Measurements from ENCODE around the gene ADGRD2. TPM values are rescaled to one million over a fixed set of nuclear protein-coding genes. Genes with fewer than 3 reads are reported as not detected.

The ADGRD2 gene
- total RNA-seq, 2 donors from 2014 or later = not detected

DNA sequence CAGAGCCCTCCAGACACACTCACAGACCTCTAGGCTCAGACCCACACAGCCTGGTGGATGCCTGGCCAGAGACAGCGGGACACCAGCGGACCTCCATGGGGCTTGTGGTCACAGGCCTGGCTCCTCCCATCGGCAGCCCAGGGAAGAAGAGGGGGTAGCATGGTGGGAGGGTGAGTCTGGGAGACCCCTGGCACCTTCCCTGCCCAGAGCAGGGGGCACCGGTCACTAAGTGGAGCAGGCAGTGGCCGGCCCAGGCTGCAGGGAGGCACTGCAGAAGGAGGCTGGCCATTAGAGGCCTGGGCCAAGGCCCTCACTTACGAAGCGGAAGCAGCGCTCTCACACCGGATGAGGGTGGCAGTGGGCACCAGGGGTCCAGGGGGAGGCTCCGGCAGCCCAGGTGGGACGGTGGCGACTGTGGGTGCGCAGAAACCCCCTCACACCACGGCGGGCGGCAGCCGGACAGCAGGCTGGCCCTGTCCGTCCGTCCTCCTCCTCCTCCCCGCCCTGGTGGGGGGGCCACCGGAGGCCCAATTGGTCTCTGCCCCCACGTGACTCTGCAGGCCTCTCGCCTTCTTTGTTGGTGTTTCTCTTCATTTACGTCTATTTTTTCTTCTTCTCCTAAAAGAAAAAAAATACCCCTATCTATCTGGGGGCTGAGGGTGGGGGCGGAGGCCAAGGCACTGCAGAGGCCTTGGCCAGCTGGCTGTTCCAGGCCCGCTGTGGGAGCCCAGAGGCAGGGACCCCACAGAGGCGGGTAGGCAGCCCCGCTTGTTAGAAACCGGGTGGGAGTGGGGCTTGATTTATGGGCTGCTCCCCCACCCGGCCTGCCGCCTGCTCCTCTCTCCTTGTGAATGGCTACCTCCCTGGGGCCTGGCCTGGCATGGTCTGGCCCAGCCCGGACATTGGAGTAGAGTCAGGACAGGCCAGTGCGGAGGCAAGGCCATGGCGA lies 57.0 kb downstream of the ADGRD2 start, which contains the start of gene NR5A1:
Gene NR5A1, minus strand, starts transcription at position 469 of the 949 bp plus-strand sequence. CDS start 4,004 bp downstream, outside the sequence.
- peaks cover 6 to 7% of the 10 kb centered on the region in 2 donors for H3K36me3 Mint-ChIP-seq
- no peak for DNase-seq (ENCODE audit: low spot score in 2 of 2)
- no peaks in the 10 kb centered on the region for H3K9me3 Mint-ChIP-seq
- ATAC-seq = no peak
- no peak within 1 kb of the TSS for H3K27ac Mint-ChIP-seq

- no peak overlapping the region for H3K27ac Mint-ChIP-seq
- ATAC-seq = no peak
- H3K36me3 Mint-ChIP-seq = peaks cover 6 to 7% of the 10 kb centered on the region in 2 donors
- no peaks in the 10 kb centered on the region for H3K9me3 Mint-ChIP-seq
- no peak for DNase-seq (ENCODE audit: low spot score in 2 of 2)
Measured at GRCh38 chr9:124507880-124508423, 57.7 kb downstream of the ADGRD2 start.

DNA sequence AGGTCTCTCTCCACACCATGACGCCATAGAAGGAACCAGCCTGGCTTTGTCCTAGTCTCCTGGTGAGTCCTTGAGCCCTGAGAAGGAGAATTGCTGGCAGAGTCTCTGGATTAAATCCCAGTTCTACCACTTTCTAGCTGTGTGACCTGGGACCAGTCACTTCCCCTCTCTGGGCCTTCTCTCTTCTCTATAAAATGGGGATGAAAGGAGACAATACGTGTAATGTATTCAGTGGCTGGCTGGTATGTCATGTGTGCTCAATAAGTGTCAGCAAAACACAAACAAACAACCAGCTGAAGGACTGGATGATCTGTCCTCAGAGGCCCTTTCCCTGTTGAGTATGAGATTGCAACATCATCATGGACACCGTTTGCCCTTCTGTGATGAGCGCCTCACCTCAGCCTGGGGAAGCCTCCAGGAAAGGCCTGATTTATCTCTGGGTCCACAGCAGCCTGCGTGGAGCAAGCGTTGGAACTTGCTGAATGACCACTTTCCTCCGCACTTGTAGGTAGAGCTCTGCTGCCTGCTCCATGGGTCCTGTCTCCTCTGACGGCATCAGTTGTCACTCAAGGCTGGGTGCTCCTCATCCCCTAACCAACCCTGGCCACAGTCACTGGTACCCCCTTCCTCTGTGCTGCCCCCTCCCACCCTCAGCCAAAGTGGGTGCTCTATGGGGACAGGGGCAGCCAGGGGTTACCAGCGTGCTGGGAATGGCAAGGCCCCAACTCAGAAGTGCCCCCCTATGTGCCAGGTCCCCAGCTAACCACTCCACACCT lies 60.6 kb downstream of the ADGRD2 start:
- Mint-ChIP-seq H3K9me3 (no peaks in the 10 kb centered on the region), H3K36me3 (no peaks in the 10 kb centered on the region), H3K27ac (no peak overlapping the region)
- ATAC-seq (peak in 1 of 2 donors; percentile 30), DNase-seq (ENCODE audit: low spot score in 2 of 2) (no peak)

- no peak overlapping the region for H3K27ac Mint-ChIP-seq
- no peaks in the 10 kb centered on the region for H3K36me3 Mint-ChIP-seq
- DNase-seq (ENCODE audit: low spot score in 2 of 2) (no peak), ATAC-seq (no peak)
- no peaks in the 10 kb centered on the region for H3K9me3 Mint-ChIP-seq
Measured at GRCh38 chr9:124511426-124511840, 61.2 kb downstream of the ADGRD2 start.

DNA sequence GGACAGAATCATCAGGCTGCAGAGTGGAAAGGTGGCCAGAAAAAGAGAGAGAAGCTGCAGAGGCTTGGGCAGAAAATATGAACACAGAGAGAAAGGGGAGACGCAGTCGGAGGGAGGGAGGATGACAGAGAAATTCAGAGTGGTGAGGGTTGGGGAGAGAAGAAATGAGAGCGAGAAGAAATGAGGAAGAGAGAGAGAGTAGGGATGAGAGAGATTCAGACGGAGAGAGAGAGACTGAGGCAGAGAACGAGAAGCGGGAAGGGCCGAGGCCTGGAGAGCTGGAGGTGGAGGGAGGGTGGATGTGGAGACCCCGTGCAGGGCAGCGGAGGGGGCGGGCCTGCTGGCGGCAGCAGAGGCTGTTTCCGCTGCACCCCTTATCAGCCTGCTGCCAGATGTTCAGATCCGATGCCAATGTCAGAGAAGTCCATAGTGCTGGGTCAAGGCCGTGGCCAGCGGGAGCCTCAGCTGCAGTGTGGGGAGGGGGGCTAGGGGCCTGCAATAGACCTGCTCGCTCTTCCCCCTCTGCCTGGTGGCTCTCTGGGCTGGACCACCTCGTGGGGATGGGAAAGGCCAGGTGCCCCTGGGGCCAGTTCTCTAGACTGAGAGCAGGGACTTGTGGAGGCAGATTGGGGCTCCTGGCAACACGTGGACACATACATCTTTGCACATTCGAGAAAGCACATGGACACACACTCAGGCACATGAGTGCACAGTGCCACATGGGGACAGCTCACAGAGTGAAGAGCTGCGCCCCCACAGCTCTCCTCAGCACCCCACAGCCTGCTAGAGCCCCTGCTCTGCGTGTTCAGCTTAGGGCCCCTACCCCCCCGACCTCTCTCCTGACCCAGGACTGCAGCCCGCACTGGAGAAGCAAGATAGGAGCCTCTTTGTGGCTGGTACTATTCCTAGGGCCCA lies 61.9 kb downstream of the ADGRD2 start:
- H3K36me3 Mint-ChIP-seq = no peaks in the 10 kb centered on the region
- ATAC-seq = no peak
- no peak for DNase-seq (ENCODE audit: low spot score in 2 of 2)
- no peak overlapping the region for H3K27ac Mint-ChIP-seq
- no peaks in the 10 kb centered on the region for H3K9me3 Mint-ChIP-seq

GRCh38 chr9:124512806-124513204 lies 62.6 kb downstream of the ADGRD2 start:
- Mint-ChIP-seq H3K36me3 (no peaks in the 10 kb centered on the region), H3K9me3 (no peaks in the 10 kb centered on the region), H3K27ac (no peak overlapping the region)
- ATAC-seq = no peak
- no peak for DNase-seq (ENCODE audit: low spot score in 2 of 2)

DNA sequence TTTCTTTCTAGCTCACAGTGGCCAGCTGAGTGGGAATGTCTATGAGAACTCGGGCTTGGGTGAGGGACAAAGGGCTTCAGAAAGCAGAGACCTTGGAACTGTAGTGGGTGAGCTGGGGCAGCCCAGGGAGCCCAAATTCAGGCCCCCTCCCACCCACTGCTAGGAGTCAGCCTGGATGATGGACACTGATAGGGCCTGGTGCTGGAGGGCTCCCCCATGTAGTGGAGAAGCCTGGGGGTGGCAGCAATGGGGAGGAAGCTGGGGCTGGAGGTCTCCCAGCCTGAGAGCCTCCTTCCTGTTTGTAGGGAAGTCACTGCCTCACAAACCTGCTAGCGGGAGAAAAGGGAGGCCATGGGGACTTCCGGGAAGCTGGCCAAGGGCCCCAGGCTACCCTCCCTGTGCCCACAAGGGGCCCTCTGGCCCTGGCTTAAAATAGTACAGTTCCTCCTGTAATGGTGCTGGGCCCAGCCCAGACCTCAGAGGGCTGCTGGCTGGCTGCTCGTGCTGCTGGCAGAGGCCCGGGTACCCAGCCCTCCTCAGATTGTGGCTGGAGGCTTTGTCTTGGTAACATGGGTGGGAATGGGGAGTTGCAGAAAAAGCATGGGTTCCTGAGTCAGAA lies 63.2 kb downstream of the ADGRD2 start:
- Mint-ChIP-seq H3K9me3 (no peaks in the 10 kb centered on the region), H3K27ac (no peak overlapping the region), H3K36me3 (no peaks in the 10 kb centered on the region)
- no peak for ATAC-seq
- DNase-seq (ENCODE audit: low spot score in 2 of 2) = no peak

GRCh38 chr9:124514125-124514524 lies 63.9 kb downstream of the ADGRD2 start:
- H3K9me3 Mint-ChIP-seq = no peaks in the 10 kb centered on the region
- H3K27ac Mint-ChIP-seq = no peak overlapping the region
- DNase-seq (ENCODE audit: low spot score in 2 of 2) (no peak), ATAC-seq (no peak)
- no peaks in the 10 kb centered on the region for H3K36me3 Mint-ChIP-seq

DNA sequence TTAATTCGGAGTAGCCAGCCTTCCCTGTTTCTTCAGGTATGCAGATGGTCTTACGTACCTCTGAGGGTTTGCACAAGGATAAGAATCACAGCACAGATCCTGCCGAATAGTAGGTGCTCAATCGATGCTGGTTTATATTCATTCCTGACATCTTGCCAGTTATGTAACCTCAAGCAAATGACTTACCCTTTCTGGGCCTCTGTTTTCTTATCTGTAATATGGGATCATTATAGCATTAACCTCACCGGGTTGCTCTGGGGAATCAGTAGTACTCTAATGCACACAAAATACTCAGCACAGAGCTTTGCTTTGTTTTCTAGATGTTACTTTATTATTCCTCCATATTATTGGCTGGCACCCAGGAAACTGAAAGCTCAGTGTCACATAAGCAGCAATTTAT lies 64.6 kb downstream of the ADGRD2 start:
- H3K36me3 Mint-ChIP-seq = no peaks in the 10 kb centered on the region
- H3K27ac Mint-ChIP-seq = peak overlapping the region in 1 of 2 donors; percentile 18
- DNase-seq (ENCODE audit: low spot score in 2 of 2) (no peak), ATAC-seq (no peak)
- no peaks in the 10 kb centered on the region for H3K9me3 Mint-ChIP-seq

- DNase-seq (ENCODE audit: low spot score in 2 of 2) = no peak
- Mint-ChIP-seq H3K9me3 (no peaks in the 10 kb centered on the region), H3K27ac (no peak overlapping the region), H3K36me3 (no peaks in the 10 kb centered on the region)
- no peak for ATAC-seq
Measured at GRCh38 chr9:124517600-124517999, 67.3 kb downstream of the ADGRD2 start.

- Mint-ChIP-seq H3K9me3 (no peaks in the 10 kb centered on the region), H3K27ac (no peak overlapping the region), H3K36me3 (no peaks in the 10 kb centered on the region)
- DNase-seq (ENCODE audit: low spot score in 2 of 2) = no peak
- ATAC-seq = no peak
Measured at GRCh38 chr9:124518116-124518515, 67.9 kb downstream of the ADGRD2 start.

DNA sequence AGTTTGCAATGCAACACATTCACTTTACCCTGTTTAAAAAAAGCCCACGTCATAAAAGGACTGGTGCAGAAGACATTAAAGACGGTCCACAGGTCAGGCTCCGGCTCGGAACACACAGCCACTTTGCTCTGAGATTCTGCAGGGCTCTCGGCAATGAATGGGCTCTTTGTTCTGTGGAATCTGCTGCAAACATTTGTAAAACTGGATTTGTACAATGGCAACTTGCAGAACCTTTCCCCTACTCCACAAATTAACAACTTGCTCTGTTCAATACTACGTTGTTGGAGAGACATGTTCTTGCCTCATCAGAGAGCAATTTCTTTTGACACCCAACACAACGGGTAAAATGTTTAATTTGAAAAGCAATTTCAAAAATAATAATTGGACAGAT lies 70.0 kb downstream of the ADGRD2 start:
- Mint-ChIP-seq H3K27ac (no peak overlapping the region), H3K36me3 (no peaks in the 10 kb centered on the region), H3K9me3 (no peaks in the 10 kb centered on the region)
- ATAC-seq = no peak
- DNase-seq (ENCODE audit: low spot score in 2 of 2) = no peak

- Mint-ChIP-seq H3K36me3 (no peaks in the 10 kb centered on the region), H3K9me3 (no peaks in the 10 kb centered on the region), H3K27ac (no peak overlapping the region)
- no peak for ATAC-seq
- no peak for DNase-seq (ENCODE audit: low spot score in 2 of 2)
Measured at GRCh38 chr9:124521142-124521541, 70.9 kb downstream of the ADGRD2 start.

- ATAC-seq (no peak), DNase-seq (ENCODE audit: low spot score in 2 of 2) (no peak)
- H3K36me3 Mint-ChIP-seq = no peaks in the 10 kb centered on the region
- H3K9me3 Mint-ChIP-seq = no peaks in the 10 kb centered on the region
- H3K27ac Mint-ChIP-seq = no peak overlapping the region
Measured at GRCh38 chr9:124522121-124523098, 72.2 kb downstream of the ADGRD2 start.

DNA sequence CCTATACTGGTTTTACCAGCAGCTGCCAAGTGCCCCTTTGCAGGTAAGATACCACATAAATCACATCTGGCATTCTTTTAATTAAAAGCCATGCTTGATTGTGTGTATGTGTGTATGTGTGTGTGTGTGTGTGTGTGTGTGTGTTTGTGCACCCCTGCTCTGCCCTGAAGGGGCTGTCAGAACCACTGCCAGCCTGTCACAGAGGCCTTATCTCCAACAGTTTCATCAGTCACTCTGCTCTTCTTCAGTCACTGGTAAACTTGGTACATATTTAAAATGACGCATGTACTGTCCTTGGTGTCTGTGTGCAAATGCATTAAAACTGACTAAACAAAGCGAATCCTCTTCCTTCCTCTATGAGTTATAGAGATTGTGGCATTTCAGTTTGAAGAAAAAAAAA lies 75.9 kb downstream of the ADGRD2 start:
- Mint-ChIP-seq H3K27ac (no peak overlapping the region), H3K9me3 (no peaks in the 10 kb centered on the region), H3K36me3 (no peaks in the 10 kb centered on the region)
- no peak for DNase-seq (ENCODE audit: low spot score in 2 of 2)
- ATAC-seq = no peak
